GM21447 (cell line): ENCODE results near the gene DNM3.

ENCODE experiments used
- ATAC-seq: cut with Tn5 transposase; IDR thresholded peaks from one replicate; pipeline ENCODE4 v1.9.1; 2021; ENCODE audit not compliant: unreplicated experiment

DNM3 gene

GRCh38 chr1:171817511-171818265 lies 23.6 kb upstream of the DNM3 start:
- peak; percentile 90 for ATAC-seq

GRCh38 chr1:171819946-171820345 lies 21.4 kb upstream of the DNM3 start:
- ATAC-seq = no peak

GRCh38 chr1:171826973-171827372 lies 14.3 kb upstream of the DNM3 start:
- no peak for ATAC-seq

- no peak for ATAC-seq
Observed at GRCh38 chr1:171828794-171829193, 12.5 kb upstream of the DNM3 start.

- ATAC-seq = no peak
Observed at GRCh38 chr1:171833091-171833825, 8.0 kb upstream of the DNM3 start.

GRCh38 chr1:171834821-171835220 lies 6.5 kb upstream of the DNM3 start:
- ATAC-seq = no peak

- no peak for ATAC-seq
Observed at GRCh38 chr1:171835891-171836290, 5.4 kb upstream of the DNM3 start.

- no peak for ATAC-seq
Observed at GRCh38 chr1:171841931-171842761, 848 bp downstream of the DNM3 start.

GRCh38 chr1:171844381-171844780 lies 3.1 kb downstream of the DNM3 start:
- ATAC-seq = no peak

GRCh38 chr1:171845998-171846397 lies 4.7 kb downstream of the DNM3 start:
- no peak for ATAC-seq

- no peak for ATAC-seq
Observed at GRCh38 chr1:171849245-171849898, 8.1 kb downstream of the DNM3 start.

- ATAC-seq = no peak
Observed at GRCh38 chr1:171850651-171851350, 9.5 kb downstream of the DNM3 start.

- ATAC-seq = no peak
Observed at GRCh38 chr1:171852272-171852671, 11.0 kb downstream of the DNM3 start.

- no peak for ATAC-seq
Observed at GRCh38 chr1:171855381-171855780, 14.1 kb downstream of the DNM3 start.

GRCh38 chr1:171858696-171859095 lies 17.4 kb downstream of the DNM3 start:
- no peak for ATAC-seq

- ATAC-seq = no peak
Observed at GRCh38 chr1:171860696-171861095, 19.4 kb downstream of the DNM3 start.

GRCh38 chr1:171863531-171863930 lies 22.2 kb downstream of the DNM3 start:
- ATAC-seq = no peak

- no peak for ATAC-seq
Observed at GRCh38 chr1:171864308-171864707, 23.0 kb downstream of the DNM3 start.

- no peak for ATAC-seq
Observed at GRCh38 chr1:171865106-171865505, 23.8 kb downstream of the DNM3 start.

- ATAC-seq = no peak
Observed at GRCh38 chr1:171867236-171867635, 25.9 kb downstream of the DNM3 start.
